GM12801 (cell line): ENCODE measurements around the gene HS3ST3B1.

Experiments
- CTCF ChIP-seq: IDR thresholded peaks from one replicate; pipeline ENCODE4 v1.5.1; 2011; ENCODE audit warnings: control low read depth; ENCODE audit not compliant: insufficient read length; ENCODE audit errors: extremely low read depth

HS3ST3B1 gene

GRCh38 chr17:14298947-14299279 is 2.0 kb upstream of the HS3ST3B1 start:
- no peak for TF ChIP-seq CTCF

- no peak for TF ChIP-seq CTCF
Measured at GRCh38 chr17:14299280-14300141, 1.4 kb upstream of the HS3ST3B1 start.

- no peak for TF ChIP-seq CTCF
Measured at GRCh38 chr17:14301279-14302090, 604 bp downstream of the HS3ST3B1 start.

- TF ChIP-seq CTCF, result no peak
Measured at GRCh38 chr17:14302091-14302430, 1.2 kb downstream of the HS3ST3B1 start.

- no peak for TF ChIP-seq CTCF
Measured at GRCh38 chr17:14302431-14303099, 1.7 kb downstream of the HS3ST3B1 start.

- TF ChIP-seq CTCF, result no peak
Measured at GRCh38 chr17:14303343-14304221, 2.7 kb downstream of the HS3ST3B1 start.

- no peak for TF ChIP-seq CTCF
Measured at GRCh38 chr17:14304222-14304772, 3.4 kb downstream of the HS3ST3B1 start.
